Naive thymus-derived CD4-positive, alpha-beta T cell (primary cell): ENCODE results near the gene LRRC47. TPM values are rescaled to one million over a fixed set of nuclear protein-coding genes. Genes with fewer than 3 reads are reported as not detected.

ENCODE experiments used
- ATAC-seq: fragments of 150-1000 bp; cut with Tn5 transposase; 2 replicates; pipeline ENCODE4 v1.10.0; 2021; ENCODE audit warnings: mild to moderate bottlenecking, moderate library complexity
- CTCF ChIA-PET: fragments of 350-600 bp; sonication (Branson Sonifier 250); formaldehyde crosslinking; loops from one replicate; lab custom pipeline; 2021; ENCODE audit warnings: antibody characterized with exemption; lab: Charles Lee
- POLR2A ChIA-PET: fragments of 350-600 bp; sonication (Branson Sonifier 250); formaldehyde crosslinking; loops from one replicate; lab custom pipeline; 2021; ENCODE audit warnings: antibody characterized with exemption, inconsistent platforms; lab: Charles Lee
- DNase-seq, 9 donors: peaks; one replicate each; pipeline versions ENCODE4 v3.0.0 to v3.0.0-alpha.2; 2020 to 2022; ENCODE audit warnings: mixed read lengths in 1 of 9
- H3K27ac ChIP-seq: one replicate; pipeline ENCODE4 v1.7.0; 2013; ENCODE audit warnings: mild to moderate bottlenecking, low read depth, low read length, moderate library complexity
- H3K27me3 ChIP-seq, 2 donors: one replicate each; pipeline ENCODE4 v1.7.0; 2013; ENCODE audit warnings: low read length in 2 of 2, mild to moderate bottlenecking in 2 of 2, moderate library complexity in 2 of 2; ENCODE audit not compliant: control insufficient read depth in 2 of 2, insufficient read depth in 2 of 2
- H3K36me3 ChIP-seq, 3 experiments: 1 replicate in 2 of 3; 2 replicates in 1 of 3; pipeline ENCODE4 v1.7.0; 2013; ENCODE audit warnings: low read length in 3 of 3, mild to moderate bottlenecking in 3 of 3, moderate library complexity in 1 of 3; ENCODE audit not compliant: insufficient read depth in 3 of 3, control insufficient read depth in 2 of 3
- H3K4me1 ChIP-seq, 2 donors: one replicate each; pipeline ENCODE4 v1.7.0; 2013; ENCODE audit warnings: low read length in 2 of 2, mild to moderate bottlenecking in 2 of 2, moderate library complexity in 1 of 2; ENCODE audit not compliant: control insufficient read depth in 2 of 2, insufficient read depth in 2 of 2
- H3K4me3 ChIP-seq: 2 replicates; pipeline ENCODE4 v1.7.0; 2013; ENCODE audit warnings: mild to moderate bottlenecking, low read length
- H3K9me3 ChIP-seq, 3 experiments: 1 replicate in 2 of 3; 2 replicates in 1 of 3; pipeline ENCODE4 v1.7.0; 2013; ENCODE audit warnings: low read length in 3 of 3; ENCODE audit not compliant: control insufficient read depth in 2 of 3
- H3K27ac Mint-ChIP-seq, 9 donors: one replicate each; pipeline ENCODE4 v1.8.0; 2020 to 2022; ENCODE audit warnings: mixed read lengths in 9 of 9, mild to moderate bottlenecking in 8 of 9, moderate library complexity in 5 of 9, inconsistent platforms in 2 of 9
- H3K27me3 Mint-ChIP-seq, 5 donors: one replicate each; pipeline ENCODE4 v1.8.0; 2021 to 2022; ENCODE audit warnings: mixed read lengths in 5 of 5, mild to moderate bottlenecking in 1 of 5
- H3K36me3 Mint-ChIP-seq, 5 donors: one replicate each; pipeline ENCODE4 v1.8.0; 2020 to 2022; ENCODE audit warnings: mixed read lengths in 5 of 5, mild to moderate bottlenecking in 3 of 5, inconsistent platforms in 1 of 5
- H3K4me1 Mint-ChIP-seq, 7 donors: one replicate each; pipeline ENCODE4 v1.8.0; 2020 to 2022; ENCODE audit warnings: mixed read lengths in 7 of 7, mild to moderate bottlenecking in 3 of 7, inconsistent platforms in 1 of 7
- H3K4me3 Mint-ChIP-seq, 10 donors: one replicate each; pipeline ENCODE4 v1.8.0; 2020 to 2022; ENCODE audit warnings: mild to moderate bottlenecking in 10 of 10, mixed read lengths in 10 of 10, moderate library complexity in 6 of 10, inconsistent platforms in 2 of 10
- H3K9me3 Mint-ChIP-seq, 11 donors: one replicate each; pipeline ENCODE4 v1.8.0; 2020 to 2022; ENCODE audit warnings: mixed read lengths in 11 of 11, mild to moderate bottlenecking in 4 of 11, inconsistent platforms in 1 of 11, moderate library complexity in 1 of 11
- intact Hi-C, 2 donors: fragments of 100-400 bp; cut with micrococcal nuclease; formaldehyde crosslinking; loops; one replicate each; pipeline ENCODE4 v1.15.1; 2023
- polyA plus RNA-seq, 2 donors: library from polyadenylated mRNA; unstranded; fragments of 300-500 nt; fragmentation: Illumina TruSeq; gene quantifications; one replicate each; pipeline ENCODE4 v1.2.3, GENCODE V29; 2021
- total RNA-seq, 6 experiments: library from RNA in 5 of 6; stranded (reverse) in 5 of 6; gene quantifications; 1 replicate in 5 of 6; 2 replicates in 1 of 6; pipeline ENCODE4 v1.2.3 and lab custom pipeline; 2021 to 2026

LRRC47 gene
- total and polyA plus RNA-seq, 7 experiments from 2014 or later, result 25.7 to 60.2 (median 39.1) TPM

DNA sequence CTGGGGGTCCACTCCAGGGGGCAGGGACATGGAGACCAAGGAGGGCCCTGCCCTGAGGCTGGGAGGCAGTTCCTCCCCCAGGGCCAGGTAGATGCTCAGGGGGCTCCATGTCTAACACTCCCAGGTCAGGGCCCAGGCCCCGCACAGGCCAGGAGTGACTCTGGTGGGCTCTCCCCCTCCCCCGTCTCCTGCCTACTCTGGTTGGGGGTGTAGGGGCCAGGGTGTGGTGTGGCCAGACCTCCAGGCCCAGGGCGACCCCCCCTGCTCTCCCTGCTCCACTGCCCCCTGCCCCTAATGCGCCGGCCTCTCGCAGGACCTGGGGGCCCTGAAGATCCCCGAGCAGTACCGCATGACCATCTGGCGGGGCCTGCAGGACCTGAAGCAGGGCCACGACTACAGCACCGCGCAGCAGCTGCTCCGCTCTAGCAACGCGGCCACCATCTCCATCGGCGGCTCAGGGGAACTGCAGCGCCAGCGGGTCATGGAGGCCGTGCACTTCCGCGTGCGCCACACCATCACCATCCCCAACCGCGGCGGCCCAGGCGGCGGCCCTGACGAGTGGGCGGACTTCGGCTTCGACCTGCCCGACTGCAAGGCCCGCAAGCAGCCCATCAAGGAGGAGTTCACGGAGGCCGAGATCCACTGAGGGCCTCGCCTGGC is 63.7 kb downstream of the LRRC47 start:
- H3K4me1 Mint-ChIP-seq, result peaks cover 0 to 1% (median 0%) of the 10 kb centered on the region in 7 donors
- H3K4me1 ChIP-seq, result no peaks in the 10 kb centered on the region
- peaks cover 0 to 18% (median 0%) of the 10 kb centered on the region in 5 donors for H3K27me3 Mint-ChIP-seq
- H3K4me3 ChIP-seq, result no peak overlapping the region
- H3K9me3 Mint-ChIP-seq, result peaks cover 0 to 2% (median 0%) of the 10 kb centered on the region in 11 donors
- H3K36me3 Mint-ChIP-seq, result peaks cover 0 to 11% (median 0%) of the 10 kb centered on the region in 5 donors
- ChIA-PET CTCF (no interaction called here), POLR2A (no interaction called here)
- no peaks in the 10 kb centered on the region for H3K9me3 ChIP-seq
- H3K27ac Mint-ChIP-seq, result no peak overlapping the region
- intact Hi-C loops, result no loop called here
- H3K4me3 Mint-ChIP-seq, result no peak overlapping the region
- H3K27me3 ChIP-seq, result no peaks in the 10 kb centered on the region
- H3K36me3 ChIP-seq, result peaks cover 0 to 21% (median 0%) of the 10 kb centered on the region in 3 experiments
- ATAC-seq, result no peak
- DNase-seq, result no peak
- no peak overlapping the region for H3K27ac ChIP-seq

DNA sequence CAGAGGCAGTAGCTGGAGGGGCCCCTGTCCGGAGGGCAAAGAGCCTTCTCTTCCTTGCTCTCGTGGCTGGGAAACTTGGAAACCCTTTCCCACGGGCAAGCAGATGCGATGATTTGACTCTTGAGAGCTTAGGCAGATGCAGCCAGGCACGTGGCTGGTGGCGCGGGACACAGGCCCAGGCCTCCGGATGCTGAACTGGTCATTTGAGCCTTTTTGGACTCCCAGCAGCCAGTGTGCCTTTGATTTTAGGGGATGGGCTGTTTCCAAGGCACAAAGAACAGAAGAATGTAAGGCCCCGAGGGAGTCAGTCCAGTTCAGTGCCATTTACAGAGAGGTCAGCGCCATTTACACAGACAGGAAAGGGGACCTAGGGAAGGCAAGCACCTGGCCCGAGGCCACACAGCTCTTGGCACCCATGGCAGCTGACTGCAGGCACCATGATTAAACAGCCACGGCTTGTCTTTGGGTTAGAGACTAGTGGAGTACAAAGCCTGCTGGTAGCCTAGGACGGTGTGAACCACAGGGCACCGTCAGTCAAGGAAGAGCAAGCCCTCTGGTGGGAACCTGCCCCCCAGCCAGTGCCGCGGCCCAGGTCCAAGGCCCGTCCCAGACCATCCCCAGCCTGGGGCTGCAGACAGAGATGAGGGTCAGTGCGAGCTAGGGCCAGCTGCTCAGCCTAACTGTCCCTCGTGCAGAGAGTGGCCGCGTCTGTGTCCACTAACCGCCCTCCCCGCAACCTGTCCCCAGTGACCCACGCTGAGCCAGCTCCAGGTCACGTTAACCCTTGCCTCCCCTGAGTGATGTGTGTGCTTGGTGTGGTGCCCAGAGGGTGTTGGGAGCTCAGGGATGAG is 64.5 kb downstream of the LRRC47 start:
- Mint-ChIP-seq H3K9me3 (peaks cover 0 to 2% (median 0%) of the 10 kb centered on the region in 11 donors), H3K4me1 (peaks cover 0 to 1% (median 0%) of the 10 kb centered on the region in 7 donors), H3K36me3 (peaks cover 0 to 5% (median 0%) of the 10 kb centered on the region in 5 donors), H3K4me3 (no peak overlapping the region), H3K27ac (no peak overlapping the region), H3K27me3 (peaks cover 0 to 18% (median 0%) of the 10 kb centered on the region in 5 donors)
- Histone ChIP-seq H3K27ac (no peak overlapping the region), H3K4me1 (no peaks in the 10 kb centered on the region), H3K4me3 (no peak overlapping the region), H3K27me3 (no peaks in the 10 kb centered on the region), H3K36me3 (peaks cover 0 to 14% (median 0%) of the 10 kb centered on the region in 3 experiments), H3K9me3 (no peaks in the 10 kb centered on the region)
- CTCF ChIA-PET, result no interaction called here
- DNase-seq, result no peak
- POLR2A ChIA-PET, result no interaction called here
- intact Hi-C loops, result no loop called here
- no peak for ATAC-seq

DNA sequence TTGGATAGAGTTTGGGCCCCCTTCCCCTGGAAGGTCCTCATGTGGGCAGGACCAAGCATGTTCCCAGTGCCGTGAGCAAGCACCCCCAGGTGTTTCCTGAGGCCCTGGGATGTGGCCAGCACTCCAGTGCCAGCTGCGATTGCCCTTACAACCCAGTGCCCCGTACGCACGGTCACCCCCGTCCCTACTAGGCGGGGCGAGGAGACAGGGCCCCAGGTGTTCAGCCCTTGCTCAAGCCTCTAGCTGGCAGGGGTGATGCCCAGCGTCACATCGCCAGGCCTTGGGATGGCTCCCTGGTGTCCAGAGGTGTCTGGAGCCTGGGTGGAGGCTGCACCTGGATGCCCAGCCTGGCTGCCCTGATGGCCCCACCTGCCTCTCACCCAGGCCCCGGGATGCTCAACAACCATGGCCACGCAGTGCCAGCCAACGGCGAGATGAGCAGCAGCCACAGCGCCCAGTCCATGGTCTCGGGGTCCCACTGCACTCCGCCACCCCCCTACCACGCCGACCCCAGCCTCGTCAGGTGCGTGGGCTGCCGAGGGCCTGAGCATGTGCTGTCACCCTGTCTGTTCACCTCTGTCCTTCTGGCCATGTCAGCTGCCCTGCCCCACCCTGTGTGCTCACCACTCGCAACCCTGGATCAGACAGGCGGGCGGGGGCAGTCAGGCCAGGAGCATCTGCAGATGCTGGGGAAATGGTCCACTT is 65.6 kb downstream of the LRRC47 start:
- peaks cover 0 to 4% (median 0%) of the 10 kb centered on the region in 3 experiments for H3K36me3 ChIP-seq
- H3K36me3 Mint-ChIP-seq, result peaks cover 0 to under 1% (median 0%) of the 10 kb centered on the region in 5 donors
- no peak overlapping the region for H3K4me3 Mint-ChIP-seq
- intact Hi-C loops, result no loop called here
- H3K27ac ChIP-seq, result no peak overlapping the region
- CTCF ChIA-PET, result no interaction called here
- H3K27ac Mint-ChIP-seq, result no peak overlapping the region
- peaks cover 0 to 18% (median 0%) of the 10 kb centered on the region in 5 donors for H3K27me3 Mint-ChIP-seq
- peaks cover 0 to 2% (median 0%) of the 10 kb centered on the region in 11 donors for H3K9me3 Mint-ChIP-seq
- H3K4me1 ChIP-seq, result no peaks in the 10 kb centered on the region
- ATAC-seq, result no peak
- no peaks in the 10 kb centered on the region for H3K27me3 ChIP-seq
- POLR2A ChIA-PET, result no interaction called here
- no peaks in the 10 kb centered on the region for H3K9me3 ChIP-seq
- no peak for DNase-seq
- no peak overlapping the region for H3K4me3 ChIP-seq
- peaks cover 0 to under 1% (median 0%) of the 10 kb centered on the region in 7 donors for H3K4me1 Mint-ChIP-seq

DNA sequence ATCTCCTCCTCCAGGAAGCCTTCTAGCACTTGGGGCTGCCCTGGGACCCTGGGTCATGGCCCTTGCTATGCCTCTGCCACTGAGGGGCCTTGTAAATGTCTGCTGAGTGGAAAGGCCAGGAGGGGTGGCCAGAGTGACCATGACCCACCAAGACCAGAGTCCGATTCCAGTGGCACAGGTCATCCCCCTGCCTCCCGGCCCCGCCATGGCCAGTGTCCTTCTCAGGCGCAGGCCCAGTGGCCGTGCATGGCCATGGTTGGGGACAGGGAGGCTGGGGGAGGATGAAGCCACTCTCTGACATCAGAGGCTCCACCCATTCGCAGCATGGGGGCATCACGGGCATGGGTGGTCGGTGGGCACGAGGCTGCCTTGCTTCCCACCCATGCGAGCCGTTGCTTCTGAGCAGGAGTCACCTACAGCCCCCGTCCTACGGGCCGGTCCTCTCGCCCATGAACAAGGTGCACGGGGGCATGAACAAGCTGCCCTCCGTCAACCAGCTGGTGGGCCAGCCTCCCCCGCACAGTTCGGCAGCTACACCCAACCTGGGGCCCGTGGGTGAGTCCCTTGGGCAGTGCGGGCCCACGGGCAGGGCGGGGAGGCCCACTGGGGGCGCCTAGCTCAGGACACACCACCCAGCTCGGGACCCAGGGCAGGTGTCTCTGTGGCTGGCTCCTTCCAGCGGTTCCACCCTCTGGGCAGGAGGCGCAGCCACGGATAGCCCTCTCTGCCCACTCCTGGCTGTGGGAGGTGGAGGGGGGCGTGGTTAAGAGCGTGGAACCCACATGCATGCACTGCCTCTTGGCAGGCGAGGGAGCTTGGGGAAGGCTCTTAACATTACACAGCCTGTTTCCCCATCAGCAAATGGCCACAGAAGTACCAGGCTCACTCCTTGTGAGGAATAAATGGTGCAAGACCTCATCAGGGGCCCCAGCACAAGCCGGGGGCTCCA is 66.4 kb downstream of the LRRC47 start:
- no peak for ATAC-seq
- Histone ChIP-seq H3K36me3 (no peaks in the 10 kb centered on the region), H3K9me3 (no peaks in the 10 kb centered on the region), H3K4me1 (no peaks in the 10 kb centered on the region), H3K27me3 (no peaks in the 10 kb centered on the region), H3K4me3 (no peak overlapping the region), H3K27ac (no peak overlapping the region)
- Mint-ChIP-seq H3K36me3 (no peaks in the 10 kb centered on the region), H3K4me1 (no peaks in the 10 kb centered on the region), H3K9me3 (peaks cover 0 to 2% (median 0%) of the 10 kb centered on the region in 11 donors), H3K27ac (no peak overlapping the region), H3K4me3 (no peak overlapping the region), H3K27me3 (peaks cover 0 to 18% (median 0%) of the 10 kb centered on the region in 5 donors)
- intact Hi-C loops, result no loop called here
- ChIA-PET POLR2A (no interaction called here), CTCF (interaction anchor here (0.5 kb wide), 1 partner anchor 905 kb away, joined by 4 read pairs; no protein-coding TSS in a partner anchor)
- DNase-seq, result no peak

Other genes starting within 250 kb of the LRRC47 start
- 100 to 1,000 TPM in 2 of 5 experiments, 10 to 100 TPM in 3; 14.6 to 209 (median 81.3) TPM for gene MEGF6, start 185.0 kb downstream of the LRRC47 start, total RNA-seq
- 10 to 100 TPM in 1 of 2 donors, 1 to 10 TPM in 1; 1.9 to 10.1 TPM for gene MEGF6, start 185.0 kb downstream of the LRRC47 start, polyA plus RNA-seq
- gene TPRG1L, start 171.5 kb downstream of the LRRC47 start, total RNA-seq, result 10 to 100 TPM; 15.6 to 61.4 (median 37.8) TPM
- 10 to 100 TPM; 44.0 to 47.9 TPM for gene TPRG1L, start 171.5 kb downstream of the LRRC47 start, polyA plus RNA-seq
- gene WRAP73, start 146.4 kb downstream of the LRRC47 start, total RNA-seq, result 10 to 100 TPM; 28.1 to 42.0 (median 36.3) TPM
- 10 to 100 TPM; 25.5 to 37.4 TPM for gene WRAP73, start 146.4 kb downstream of the LRRC47 start, polyA plus RNA-seq
- gene TP73, start 144.0 kb downstream of the LRRC47 start, total RNA-seq, result 1 to 10 TPM in 1 of 5 experiments, under 1 TPM in 2, not detected in 2; 0.15 to 2.4 (median 0.45) TPM
- under 1 TPM; 0.03 to 0.15 TPM for gene TP73, start 144.0 kb downstream of the LRRC47 start, polyA plus RNA-seq
- gene CCDC27, start 44.0 kb downstream of the LRRC47 start, total RNA-seq, result not detected
- not detected for gene CCDC27, start 44.0 kb downstream of the LRRC47 start, polyA plus RNA-seq
- gene SMIM1, start 23.7 kb downstream of the LRRC47 start, total RNA-seq, result 1 to 10 TPM in 4 of 5 experiments, under 1 TPM in 1; 0.58 to 4.3 (median 2.3) TPM
- 1 to 10 TPM in 1 of 2 donors, under 1 TPM in 1; 0.75 to 3.0 TPM for gene SMIM1, start 23.7 kb downstream of the LRRC47 start, polyA plus RNA-seq
- 10 to 100 TPM; 33.7 to 68.0 (median 45.6) TPM for gene CEP104, start 60.7 kb upstream of the LRRC47 start, total RNA-seq
- 10 to 100 TPM; 12.7 to 15.3 TPM for gene CEP104, start 60.7 kb upstream of the LRRC47 start, polyA plus RNA-seq
- 10 to 100 TPM; 13.6 to 27.7 (median 19.2) TPM for gene DFFB, start 61.0 kb upstream of the LRRC47 start, total RNA-seq
- gene DFFB, start 61.0 kb upstream of the LRRC47 start, polyA plus RNA-seq, result 10 to 100 TPM in 1 of 2 donors, 1 to 10 TPM in 1; 9.8 to 13.5 TPM
- 10 to 100 TPM; 17.0 to 33.6 (median 27.1) TPM for gene C1orf174, start 103.8 kb upstream of the LRRC47 start, total RNA-seq
- 10 to 100 TPM; 19.9 to 34.7 TPM for gene C1orf174, start 103.8 kb upstream of the LRRC47 start, polyA plus RNA-seq